ENCODE measurements around the gene PTPN5.
A peak's percentile ranks its signal among the peaks of the same experiment; 100 is the strongest.

Gene PTPN5

DNA sequence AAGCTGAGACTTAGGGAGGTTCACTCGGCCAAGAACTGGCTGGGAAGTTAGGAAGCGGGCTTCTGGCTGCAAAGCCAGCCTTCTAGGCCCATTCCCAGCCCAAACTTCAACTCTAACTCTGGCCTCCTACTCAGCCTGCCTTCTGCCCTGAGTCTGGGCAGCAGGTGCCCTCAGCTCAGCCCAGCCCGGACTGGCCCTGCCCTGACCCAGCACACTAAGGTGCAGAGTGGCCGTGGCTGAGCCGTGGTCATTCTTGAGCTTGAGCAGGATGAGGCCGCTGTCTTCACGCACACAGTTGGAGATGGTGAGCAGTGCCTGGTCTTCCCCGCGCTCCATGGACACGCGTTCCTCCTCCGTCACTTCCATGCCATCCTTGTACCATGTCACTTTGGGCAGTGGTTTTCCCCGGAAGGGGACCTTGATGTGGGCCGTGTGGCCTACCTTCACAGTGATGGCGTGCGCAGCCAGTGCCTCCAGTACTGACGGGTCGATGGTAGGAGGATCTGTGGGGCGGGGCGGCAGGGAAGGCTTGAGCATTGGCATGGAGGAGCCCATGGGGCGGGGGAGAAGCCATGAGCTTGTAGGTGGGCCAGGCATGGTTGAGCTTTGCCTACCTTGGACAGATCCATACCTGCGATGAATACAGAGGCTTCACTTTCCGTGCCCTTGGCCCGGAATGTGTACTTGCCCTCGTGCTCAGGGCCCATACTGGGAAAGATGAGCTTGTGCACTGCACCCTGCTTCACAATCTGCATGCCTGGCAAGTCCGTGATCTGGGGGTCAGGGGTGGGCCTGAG lies 77.8 kb downstream of the PTPN5 start:
- H3K4me3 ChIP-seq (ENCODE audit: low read length) = no peak overlapping the region
- DNase-seq (ENCODE audit: low read depth) = no peak
- TF ChIP-seq CTCF (conservative IDR thresholded peaks at IDR 0.05; ENCODE audit: low read depth, low read length) = no peak

DNA sequence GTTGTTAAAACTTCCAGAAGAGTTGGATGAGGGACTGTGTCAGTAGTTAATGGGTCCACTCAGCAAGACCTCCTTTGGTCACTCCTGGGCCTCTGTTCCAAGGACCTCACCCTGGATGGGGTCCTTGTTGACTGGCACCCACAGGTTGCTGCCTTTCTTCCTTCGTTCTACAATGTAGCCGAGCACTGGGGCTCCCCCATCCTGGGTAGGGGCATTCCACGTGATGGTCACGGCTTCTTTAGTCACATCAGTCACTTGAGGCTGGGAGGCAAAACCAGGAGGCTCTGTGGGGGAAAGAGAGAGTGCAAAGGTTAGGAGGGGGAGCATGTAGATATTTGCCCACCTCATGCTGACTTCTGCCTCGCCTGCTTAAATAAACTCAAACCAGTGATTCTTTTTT lies 81.1 kb downstream of the PTPN5 start:
- H3K4me3 ChIP-seq (ENCODE audit: low read length) = no peak overlapping the region
- no peak for TF ChIP-seq CTCF (conservative IDR thresholded peaks at IDR 0.05; ENCODE audit: low read depth, low read length)
- DNase-seq (ENCODE audit: low read depth) = no peak

GRCh38 chr11:18709414-18709813 lies 82.2 kb downstream of the PTPN5 start:
- no peak for TF ChIP-seq CTCF (conservative IDR thresholded peaks at IDR 0.05; ENCODE audit: low read depth, low read length)
- no peak for DNase-seq (ENCODE audit: low read depth)
- H3K4me3 ChIP-seq (ENCODE audit: low read length) = no peak overlapping the region

GRCh38 chr11:18707811-18708340 lies 83.7 kb downstream of the PTPN5 start:
- DNase-seq (ENCODE audit: low read depth) = no peak
- no peak for TF ChIP-seq CTCF (conservative IDR thresholded peaks at IDR 0.05; ENCODE audit: low read depth, low read length)
- H3K4me3 ChIP-seq (ENCODE audit: low read length) = no peak overlapping the region

DNA sequence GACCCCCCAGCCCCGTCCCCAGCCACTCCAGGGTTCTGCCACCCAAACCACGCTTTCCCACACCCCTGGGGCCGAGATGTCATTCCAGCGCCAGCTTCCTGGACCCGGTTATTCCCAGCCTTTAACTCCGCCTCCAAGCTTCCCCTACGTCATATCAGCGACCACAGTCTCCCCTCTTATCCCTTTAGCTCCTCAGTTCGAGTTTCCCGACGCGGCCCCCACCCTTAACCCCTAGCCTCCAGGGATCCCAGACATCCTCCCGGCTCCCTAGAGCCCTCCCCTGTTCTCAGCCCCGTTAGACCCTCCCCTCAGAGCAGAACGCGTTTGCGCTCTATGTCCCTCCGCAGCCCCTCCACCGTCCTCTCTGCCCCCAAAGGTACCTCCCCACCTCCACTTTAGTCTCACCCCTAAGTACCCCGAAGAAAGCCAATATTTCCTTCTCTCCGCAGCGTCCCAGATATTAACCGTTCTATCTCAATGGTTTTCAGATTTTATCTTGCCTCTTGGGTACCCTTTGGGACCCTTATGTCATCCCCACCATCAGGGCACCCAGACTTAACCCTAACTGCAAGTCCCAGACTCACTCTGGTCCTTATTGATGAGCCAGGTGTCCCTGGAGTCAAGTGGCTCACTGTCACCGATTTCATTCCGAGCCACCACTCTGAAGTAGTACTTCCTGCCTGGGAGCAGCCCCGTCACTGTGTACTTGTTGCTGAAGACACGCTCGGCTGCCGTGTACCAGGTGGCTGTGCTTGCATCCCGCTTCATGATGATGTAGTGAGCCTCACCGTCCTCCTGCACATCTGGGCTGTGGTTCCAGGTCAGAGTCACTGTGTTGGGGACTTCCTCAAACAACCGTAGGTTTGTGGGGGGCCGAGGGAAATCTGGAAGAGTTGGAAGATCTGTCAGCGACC lies 85.0 kb downstream of the PTPN5 start:
- peak overlapping the region; percentile 66 for H3K4me3 ChIP-seq (ENCODE audit: low read length)
- no peak for DNase-seq (ENCODE audit: low read depth)
- no peak for TF ChIP-seq CTCF (conservative IDR thresholded peaks at IDR 0.05; ENCODE audit: low read depth, low read length)

DNA sequence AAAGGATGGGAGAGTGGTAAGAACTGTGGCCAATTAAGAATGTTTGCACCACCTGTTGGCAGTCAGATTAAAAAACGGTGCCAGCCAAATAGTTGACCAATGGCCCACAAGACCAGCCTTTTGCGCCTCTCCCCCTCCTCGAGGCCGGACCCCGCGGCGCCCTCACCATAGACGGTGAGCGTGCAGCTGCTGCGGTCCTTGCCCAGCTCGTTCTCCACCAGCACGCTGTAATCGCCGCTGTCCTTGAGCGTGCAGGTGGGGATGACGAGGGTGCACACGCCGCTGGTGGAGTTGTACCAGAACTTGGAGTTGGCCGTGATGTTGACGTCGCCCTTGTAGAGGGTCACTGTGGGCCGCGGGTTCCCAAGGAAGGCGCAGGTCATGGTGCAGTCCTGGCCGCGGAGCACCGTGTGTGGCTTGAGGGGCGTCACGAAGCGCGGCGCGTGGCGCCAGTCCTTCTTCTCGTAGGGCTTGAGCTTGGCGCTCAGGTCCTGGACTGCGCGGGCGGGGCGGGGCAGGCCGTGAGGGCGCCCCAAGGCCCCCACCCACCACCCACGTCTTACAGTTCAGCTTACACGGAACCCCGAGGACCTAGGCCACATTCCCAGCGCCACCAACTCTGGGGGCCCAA lies 85.8 kb downstream of the PTPN5 start:
- TF ChIP-seq CTCF (conservative IDR thresholded peaks at IDR 0.05; ENCODE audit: low read depth, low read length) = no peak
- H3K4me3 ChIP-seq (ENCODE audit: low read length) = peak overlapping the region; percentile 66
- no peak for DNase-seq (ENCODE audit: low read depth)
